Ovary (tissue), 3 donors: ENCODE data around the gene PRLR.

Experiments used
- EP300 ChIP-seq: sonication (generic); formaldehyde crosslinking; IDR thresholded peaks from one replicate; pipeline ENCODE4 v1.6.1; 2017; ENCODE audit warnings: antibody characterized with exemption
- POLR2A ChIP-seq: fragments of 450-650 bp; IDR thresholded peaks from one replicate; pipeline ENCODE4 v1.6.1; 2017; ENCODE audit warnings: antibody characterized with exemption, mild to moderate bottlenecking, moderate library complexity
- TF ChIP-seq, protein P1 (sequence below), 3 donors: fragments of 450-650 bp in 2 of 3; fragments of 200-600 bp in 1 of 3; IDR thresholded peaks; one replicate each; pipeline versions ENCODE4 v1.5.1 to v1.8.0; 2016 to 2022; ENCODE audit warnings: antibody characterized with exemption in 3 of 3, mild to moderate bottlenecking in 1 of 3
- donor health status: DM: no; HTN: no; CAD: no.

GRCh38 chr5:35183556-35183955 lies 46.7 kb downstream of the PRLR start:
- TF ChIP-seq, protein P1, sequence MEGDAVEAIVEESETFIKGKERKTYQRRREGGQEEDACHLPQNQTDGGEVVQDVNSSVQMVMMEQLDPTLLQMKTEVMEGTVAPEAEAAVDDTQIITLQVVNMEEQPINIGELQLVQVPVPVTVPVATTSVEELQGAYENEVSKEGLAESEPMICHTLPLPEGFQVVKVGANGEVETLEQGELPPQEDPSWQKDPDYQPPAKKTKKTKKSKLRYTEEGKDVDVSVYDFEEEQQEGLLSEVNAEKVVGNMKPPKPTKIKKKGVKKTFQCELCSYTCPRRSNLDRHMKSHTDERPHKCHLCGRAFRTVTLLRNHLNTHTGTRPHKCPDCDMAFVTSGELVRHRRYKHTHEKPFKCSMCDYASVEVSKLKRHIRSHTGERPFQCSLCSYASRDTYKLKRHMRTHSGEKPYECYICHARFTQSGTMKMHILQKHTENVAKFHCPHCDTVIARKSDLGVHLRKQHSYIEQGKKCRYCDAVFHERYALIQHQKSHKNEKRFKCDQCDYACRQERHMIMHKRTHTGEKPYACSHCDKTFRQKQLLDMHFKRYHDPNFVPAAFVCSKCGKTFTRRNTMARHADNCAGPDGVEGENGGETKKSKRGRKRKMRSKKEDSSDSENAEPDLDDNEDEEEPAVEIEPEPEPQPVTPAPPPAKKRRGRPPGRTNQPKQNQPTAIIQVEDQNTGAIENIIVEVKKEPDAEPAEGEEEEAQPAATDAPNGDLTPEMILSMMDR (IDR thresholded peaks at IDR 0.05) = no peak
- TF ChIP-seq POLR2A (no peak), EP300 (no peak)
